ENCODE data around the gene AIFM2.

DNA sequence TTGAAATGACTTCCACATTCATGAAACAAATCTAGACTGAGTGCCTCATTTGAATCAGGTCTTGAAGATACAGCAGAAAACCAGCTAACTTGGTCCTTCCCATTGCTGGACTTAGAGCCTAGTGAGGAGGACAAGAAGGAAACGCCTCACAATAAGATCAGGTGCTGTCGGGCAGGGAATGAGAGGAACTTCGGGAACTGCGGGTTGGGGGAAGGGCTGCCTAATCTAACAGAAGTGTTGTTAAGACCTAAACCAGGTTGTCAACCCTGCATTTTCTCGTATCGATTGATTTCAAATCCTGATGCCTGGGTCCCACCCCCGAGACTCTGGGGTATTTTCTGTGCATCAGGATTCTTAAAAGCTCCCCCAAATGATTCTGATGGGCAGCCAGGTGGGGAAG lies 53.7 kb downstream of the AIFM2 start:
- no peak for TF ChIP-seq CTCF (IDR thresholded peaks at IDR 0.05; ENCODE audit: low read depth, low read length, missing input control)
- no peak for TF ChIP-seq EGR1 (IDR thresholded peaks at IDR 0.05; ENCODE audit: low read depth in 2 of 2)
- TF ChIP-seq NR2F2 (IDR thresholded peaks at IDR 0.05): no peak
- no peak for TF ChIP-seq TAF1 (conservative IDR thresholded peaks at IDR 0.05)
- TF ChIP-seq RAD21 (IDR thresholded peaks at IDR 0.05): no peak
- TF ChIP-seq RXRA (IDR thresholded peaks at IDR 0.05): no peak
- TF ChIP-seq REST (IDR thresholded peaks at IDR 0.05): no peak

Data from liver (tissue), 3 donors.